KMS-11 (cell line): ENCODE results near the gene PHACTR3.

Source experiments
- H2AFZ ChIP-seq: fragments of 200-600 bp; sonication (generic); 2 replicates; pipeline ENCODE4 v1.6.1; 2016; ENCODE audit warnings: antibody characterized with exemption, mixed run types, low read depth
- H3K27ac ChIP-seq: fragments of 200-600 bp; sonication (generic); 2 replicates; pipeline ENCODE4 v1.6.1; 2016; ENCODE audit warnings: mild to moderate bottlenecking, mixed run types
- H3K27me3 ChIP-seq: fragments of 200-600 bp; sonication (generic); 2 replicates; pipeline ENCODE4 v1.6.1; 2017; ENCODE audit warnings: mild to moderate bottlenecking, low read depth, mixed run types, moderate library complexity; ENCODE audit not compliant: insufficient read depth
- H3K36me3 ChIP-seq: fragments of 200-600 bp; sonication (generic); 2 replicates; pipeline ENCODE4 v1.6.1; 2017; ENCODE audit warnings: mild to moderate bottlenecking, mixed run types; ENCODE audit not compliant: insufficient read depth
- H3K4me1 ChIP-seq: fragments of 200-600 bp; sonication (generic); 2 replicates; pipeline ENCODE4 v1.6.1; 2016; ENCODE audit warnings: mild to moderate bottlenecking, low read depth, mixed run types; ENCODE audit not compliant: poor library complexity, severe bottlenecking
- H3K4me2 ChIP-seq: fragments of 200-600 bp; sonication (generic); 2 replicates; pipeline ENCODE4 v1.7.0; 2016; ENCODE audit warnings: mild to moderate bottlenecking, mixed run types
- H3K4me3 ChIP-seq: fragments of 200-600 bp; sonication (generic); IDR thresholded peaks from 2 replicates; pipeline ENCODE4 v1.6.1; 2017; ENCODE audit warnings: low read depth, low read length, mixed read lengths; ENCODE audit not compliant: insufficient read depth
- H3K79me2 ChIP-seq: fragments of 200-600 bp; sonication (generic); 2 replicates; pipeline ENCODE4 v1.6.1; 2016; ENCODE audit warnings: low read depth, mixed run types; ENCODE audit not compliant: insufficient read depth
- H3K9ac ChIP-seq: fragments of 200-600 bp; sonication (generic); 2 replicates; pipeline ENCODE4 v1.6.1; 2016; ENCODE audit warnings: mild to moderate bottlenecking, mixed run types
- H4K20me1 ChIP-seq: fragments of 200-600 bp; sonication (generic); 2 replicates; pipeline ENCODE4 v1.6.1; 2016; ENCODE audit warnings: mild to moderate bottlenecking, mixed run types; ENCODE audit not compliant: insufficient read depth
- TF ChIP-seq, protein P1 (sequence below): fragments of 200-600 bp; sonication (generic); conservative IDR thresholded peaks from 2 replicates; pipeline ENCODE4 v1.6.1; 2017; ENCODE audit warnings: low read depth, mild to moderate bottlenecking, antibody characterized with exemption, low read length, moderate library complexity, mixed read lengths

The PHACTR3 gene

DNA sequence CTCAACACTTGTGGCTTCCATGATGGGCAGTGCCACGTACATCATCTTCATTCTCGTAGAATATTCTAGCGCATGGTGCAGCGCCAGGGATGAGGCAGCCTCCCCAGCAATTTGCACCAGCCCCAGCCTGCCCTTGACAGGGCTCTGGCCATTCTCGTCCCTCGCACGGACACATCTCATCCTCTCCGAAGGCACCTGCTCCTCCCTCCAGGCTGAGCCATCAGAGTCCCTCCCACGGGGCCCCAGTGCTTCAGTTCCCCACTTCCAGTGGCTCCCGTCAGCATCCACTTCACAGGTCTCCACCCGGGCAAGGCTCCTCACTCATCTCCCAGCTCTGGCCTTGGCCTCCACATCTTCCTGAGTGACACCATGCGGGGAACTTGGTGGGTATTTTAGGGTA lies 13.3 kb upstream of the PHACTR3 start:
- Histone ChIP-seq H3K4me3 (no peak overlapping the region), H3K27me3 (peaks cover 16% of the 10 kb centered on the region; the same call in 1 of the 2 replicates), H3K9ac (no peak overlapping the region), H3K27ac (no peak overlapping the region), H2AFZ (no peak overlapping the region), H3K36me3 (no peaks in the 10 kb centered on the region), H3K79me2 (no peaks in the 10 kb centered on the region), H3K4me1 (no peaks in the 10 kb centered on the region), H3K4me2 (no peak overlapping the region), H4K20me1 (no peaks in the 10 kb centered on the region)
- TF ChIP-seq, protein P1, sequence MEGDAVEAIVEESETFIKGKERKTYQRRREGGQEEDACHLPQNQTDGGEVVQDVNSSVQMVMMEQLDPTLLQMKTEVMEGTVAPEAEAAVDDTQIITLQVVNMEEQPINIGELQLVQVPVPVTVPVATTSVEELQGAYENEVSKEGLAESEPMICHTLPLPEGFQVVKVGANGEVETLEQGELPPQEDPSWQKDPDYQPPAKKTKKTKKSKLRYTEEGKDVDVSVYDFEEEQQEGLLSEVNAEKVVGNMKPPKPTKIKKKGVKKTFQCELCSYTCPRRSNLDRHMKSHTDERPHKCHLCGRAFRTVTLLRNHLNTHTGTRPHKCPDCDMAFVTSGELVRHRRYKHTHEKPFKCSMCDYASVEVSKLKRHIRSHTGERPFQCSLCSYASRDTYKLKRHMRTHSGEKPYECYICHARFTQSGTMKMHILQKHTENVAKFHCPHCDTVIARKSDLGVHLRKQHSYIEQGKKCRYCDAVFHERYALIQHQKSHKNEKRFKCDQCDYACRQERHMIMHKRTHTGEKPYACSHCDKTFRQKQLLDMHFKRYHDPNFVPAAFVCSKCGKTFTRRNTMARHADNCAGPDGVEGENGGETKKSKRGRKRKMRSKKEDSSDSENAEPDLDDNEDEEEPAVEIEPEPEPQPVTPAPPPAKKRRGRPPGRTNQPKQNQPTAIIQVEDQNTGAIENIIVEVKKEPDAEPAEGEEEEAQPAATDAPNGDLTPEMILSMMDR = no peak

GRCh38 chr20:59596690-59597089 lies 7.7 kb upstream of the PHACTR3 start:
- peaks cover 19% of the 10 kb centered on the region; the same call in 1 of the 2 replicates for H3K27me3 ChIP-seq
- TF ChIP-seq, protein P1 = no peak
- H3K27ac ChIP-seq = no peak overlapping the region
- no peak overlapping the region for H3K9ac ChIP-seq
- no peaks in the 10 kb centered on the region for H3K4me1 ChIP-seq
- no peaks in the 10 kb centered on the region for H3K79me2 ChIP-seq
- H3K4me2 ChIP-seq = no peak overlapping the region
- H2AFZ ChIP-seq = no peak overlapping the region
- no peaks in the 10 kb centered on the region for H4K20me1 ChIP-seq
- no peaks in the 10 kb centered on the region for H3K36me3 ChIP-seq
- H3K4me3 ChIP-seq = no peak overlapping the region

DNA sequence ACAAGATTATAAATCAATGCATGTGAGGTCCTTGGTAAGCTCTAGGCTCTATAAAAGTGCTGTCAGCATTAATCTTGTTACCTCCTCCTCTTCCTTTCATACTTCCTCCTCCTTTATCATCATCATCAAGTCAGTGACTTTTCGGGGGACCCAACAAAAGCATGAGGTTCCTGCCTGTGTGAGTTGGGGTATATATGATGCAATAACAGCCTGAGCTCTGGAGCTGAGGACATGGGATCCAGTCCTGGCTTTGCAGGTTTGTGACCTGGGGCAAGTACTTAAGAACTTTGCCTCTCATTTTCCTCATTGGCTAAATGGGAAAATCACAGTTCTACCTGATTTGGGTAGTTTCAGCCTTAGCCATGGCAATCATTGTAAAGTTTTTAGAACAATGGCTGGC lies 7.1 kb upstream of the PHACTR3 start:
- Histone ChIP-seq H3K27ac (no peak overlapping the region), H3K27me3 (peaks cover 22% of the 10 kb centered on the region; the same call in 1 of the 2 replicates)

GRCh38 chr20:59598625-59599310 lies 5.6 kb upstream of the PHACTR3 start:
- no peaks in the 10 kb centered on the region for H4K20me1 ChIP-seq
- H3K27me3 ChIP-seq = peaks cover 26% of the 10 kb centered on the region; the same call in 1 of the 2 replicates
- no peak overlapping the region for H3K9ac ChIP-seq
- 0 out of 2 replicates have a peak overlapping the region, but pooled peaks have one; percentile 12 for H2AFZ ChIP-seq
- no peak overlapping the region for H3K4me2 ChIP-seq
- TF ChIP-seq, protein P1 = peak; percentile 94
- H3K36me3 ChIP-seq = no peaks in the 10 kb centered on the region
- H3K79me2 ChIP-seq = no peaks in the 10 kb centered on the region
- no peak overlapping the region for H3K4me3 ChIP-seq
- no peak overlapping the region for H3K27ac ChIP-seq
- H3K4me1 ChIP-seq = no peaks in the 10 kb centered on the region

More for the DNA sequence above, 7.1 kb upstream of the PHACTR3 start:
- no peak overlapping the region for H3K9ac ChIP-seq
- H4K20me1 ChIP-seq = no peaks in the 10 kb centered on the region
- no peak overlapping the region for H3K4me2 ChIP-seq
- H2AFZ ChIP-seq = no peak overlapping the region
- H3K4me3 ChIP-seq = no peak overlapping the region
- no peaks in the 10 kb centered on the region for H3K4me1 ChIP-seq
- H3K36me3 ChIP-seq = no peaks in the 10 kb centered on the region
- H3K79me2 ChIP-seq = no peaks in the 10 kb centered on the region
- TF ChIP-seq, protein P1 = no peak
